Loucy (cell line): Measurements from ENCODE around the gene UXT.

Experiments used
- EZH2phosphoT487 ChIP-seq: fragments of 200-600 bp; IDR thresholded peaks from 2 replicates; pipeline ENCODE4 v1.6.1; 2018; ENCODE audit warnings: antibody characterized with exemption, mild to moderate bottlenecking, moderate library complexity, borderline replicate concordance
- TF ChIP-seq, protein P1 (sequence below): fragments of 200-600 bp; sonication (generic); conservative IDR thresholded peaks from 2 replicates; pipeline ENCODE4 v1.5.1; 2014; ENCODE audit warnings: mild to moderate bottlenecking, antibody characterized with exemption, low read length

DNA sequence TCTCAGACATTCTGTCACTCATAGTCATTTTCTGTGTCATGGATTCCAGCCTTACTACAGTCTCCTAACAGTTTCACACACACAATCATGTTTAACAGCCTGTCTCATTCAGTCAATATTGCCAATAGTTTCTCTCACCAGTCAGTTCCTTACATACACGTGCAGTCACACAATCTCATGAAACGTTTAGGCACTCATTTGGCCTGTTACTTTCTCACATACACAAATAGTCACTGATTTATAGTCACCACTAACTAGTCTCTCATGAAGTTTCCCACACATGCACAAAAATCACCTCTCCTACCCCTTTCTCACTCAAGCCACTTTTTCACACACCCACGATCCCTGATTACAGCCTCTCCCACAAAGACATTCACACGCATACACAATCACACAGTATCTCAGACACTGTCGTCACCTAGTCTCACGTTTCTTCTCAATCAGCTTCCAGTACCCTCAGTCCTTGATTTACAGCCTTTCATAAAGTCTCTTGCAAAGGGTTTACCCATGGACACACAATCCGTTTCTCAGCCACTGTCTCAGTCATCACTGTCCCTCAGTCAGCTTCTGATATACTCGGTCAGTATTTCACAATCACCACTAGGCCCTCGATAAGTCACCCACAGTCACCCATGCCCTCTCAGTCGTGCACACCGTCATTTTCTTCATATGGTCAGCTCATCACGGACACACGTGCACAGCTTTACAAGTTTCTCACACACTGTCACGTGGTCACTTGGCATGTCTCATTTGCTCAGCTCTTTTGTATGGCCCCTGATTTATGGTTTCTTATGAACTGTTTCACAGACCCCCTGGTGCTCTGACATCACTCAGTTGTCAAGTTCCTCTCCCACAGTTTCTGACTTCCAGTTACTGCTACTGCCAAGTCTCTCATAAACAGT is 25.0 kb downstream of the UXT start:
- TF ChIP-seq, protein P1, sequence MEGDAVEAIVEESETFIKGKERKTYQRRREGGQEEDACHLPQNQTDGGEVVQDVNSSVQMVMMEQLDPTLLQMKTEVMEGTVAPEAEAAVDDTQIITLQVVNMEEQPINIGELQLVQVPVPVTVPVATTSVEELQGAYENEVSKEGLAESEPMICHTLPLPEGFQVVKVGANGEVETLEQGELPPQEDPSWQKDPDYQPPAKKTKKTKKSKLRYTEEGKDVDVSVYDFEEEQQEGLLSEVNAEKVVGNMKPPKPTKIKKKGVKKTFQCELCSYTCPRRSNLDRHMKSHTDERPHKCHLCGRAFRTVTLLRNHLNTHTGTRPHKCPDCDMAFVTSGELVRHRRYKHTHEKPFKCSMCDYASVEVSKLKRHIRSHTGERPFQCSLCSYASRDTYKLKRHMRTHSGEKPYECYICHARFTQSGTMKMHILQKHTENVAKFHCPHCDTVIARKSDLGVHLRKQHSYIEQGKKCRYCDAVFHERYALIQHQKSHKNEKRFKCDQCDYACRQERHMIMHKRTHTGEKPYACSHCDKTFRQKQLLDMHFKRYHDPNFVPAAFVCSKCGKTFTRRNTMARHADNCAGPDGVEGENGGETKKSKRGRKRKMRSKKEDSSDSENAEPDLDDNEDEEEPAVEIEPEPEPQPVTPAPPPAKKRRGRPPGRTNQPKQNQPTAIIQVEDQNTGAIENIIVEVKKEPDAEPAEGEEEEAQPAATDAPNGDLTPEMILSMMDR, result no peak
- no peak for TF ChIP-seq EZH2phosphoT487
